Astrocyte of the spinal cord (primary cell): ENCODE data around the gene SCGB3A1.

Experiments used
- DNase-seq: peaks from one replicate; pipeline ENCODE4 v3.0.0; 2011; ENCODE audit warnings: low read depth, low spot score
- H3K4me3 ChIP-seq: 2 replicates; pipeline ENCODE4 v1.5.1; 2011; ENCODE audit warnings: low read depth, mild to moderate bottlenecking, low read length, moderate library complexity
- CTCF ChIP-seq: IDR thresholded peaks from 2 replicates; pipeline ENCODE4 v1.5.1; 2012; ENCODE audit warnings: low read depth, mild to moderate bottlenecking, low read length, inconsistent platforms
- in situ Hi-C: cut with HindIII; loops from 2 replicates; pipeline ENCODE4 v1.10.0; 2017; ENCODE audit warnings: low sequenced_read_pairs

Gene SCGB3A1

DNA sequence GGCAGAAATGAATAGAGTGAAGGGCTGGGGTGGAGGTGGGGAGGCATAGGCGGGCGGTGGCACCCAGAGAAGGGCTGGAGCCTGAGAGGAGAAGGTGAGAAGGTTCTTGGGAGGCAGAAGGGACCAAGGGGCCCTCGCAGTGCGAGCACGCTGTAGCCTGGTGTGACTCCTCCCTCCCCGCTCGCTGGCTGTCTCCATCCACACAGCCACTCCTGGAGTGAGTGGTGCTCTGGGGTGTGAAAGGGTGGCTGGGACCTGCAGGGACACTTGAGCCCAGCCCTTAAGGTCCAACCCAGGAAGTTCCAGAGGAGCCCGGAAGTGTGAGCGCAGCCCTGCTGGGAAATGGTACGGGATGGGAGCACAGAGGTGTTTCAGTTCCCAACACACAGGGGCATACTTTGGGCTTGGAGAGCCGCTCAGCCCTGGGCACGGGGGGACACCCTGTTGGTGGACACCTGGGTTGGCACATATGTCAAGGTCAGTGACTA is 9.3 kb upstream of the SCGB3A1 start:
- DNase-seq, result no peak
- no peak for TF ChIP-seq CTCF
- in situ Hi-C loops, result no loop called here
- H3K4me3 ChIP-seq, result no peak overlapping the region

GRCh38 chr5:180599981-180600553 is 8.8 kb upstream of the SCGB3A1 start:
- no peak for TF ChIP-seq CTCF
- DNase-seq, result no peak
- in situ Hi-C loops, result no loop called here
- H3K4me3 ChIP-seq, result no peak overlapping the region

- in situ Hi-C loops, result no loop called here
- DNase-seq, result no peak
- TF ChIP-seq CTCF, result no peak
- H3K4me3 ChIP-seq, result no peak overlapping the region
Observed at GRCh38 chr5:180599590-180599914, 8.3 kb upstream of the SCGB3A1 start.

GRCh38 chr5:180598797-180599589 is 7.7 kb upstream of the SCGB3A1 start:
- in situ Hi-C loops, result no loop called here
- no peak for TF ChIP-seq CTCF
- no peak for DNase-seq
- no peak overlapping the region for H3K4me3 ChIP-seq

DNA sequence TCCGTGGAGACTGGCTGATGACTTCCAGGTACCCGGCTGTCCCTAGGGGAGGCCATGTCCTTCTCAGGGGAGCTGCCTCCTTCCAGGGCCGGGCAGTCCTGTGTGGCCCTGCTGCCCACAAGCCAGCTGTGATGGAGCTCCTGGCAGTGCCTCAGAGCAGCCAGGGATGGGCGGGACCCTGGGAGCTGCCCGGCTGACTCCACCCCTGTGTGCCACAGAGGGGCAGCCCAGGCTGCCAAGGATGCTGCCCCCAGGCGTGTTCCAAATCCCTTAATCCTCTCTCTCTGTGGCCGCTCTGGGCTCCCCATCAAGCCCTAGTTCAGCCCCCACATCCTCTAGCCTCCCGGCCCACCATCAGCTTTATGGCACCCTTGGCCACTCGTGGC is 7.0 kb upstream of the SCGB3A1 start:
- TF ChIP-seq CTCF, result no peak
- DNase-seq, result no peak
- in situ Hi-C loops, result no loop called here
- no peak overlapping the region for H3K4me3 ChIP-seq

GRCh38 chr5:180596668-180597231 is 5.5 kb upstream of the SCGB3A1 start:
- in situ Hi-C loops, result no loop called here
- DNase-seq, result no peak

More at GRCh38 chr5:180596668-180597231, 5.5 kb upstream of the SCGB3A1 start:
- no peak for TF ChIP-seq CTCF
- no peak overlapping the region for H3K4me3 ChIP-seq
